HG03108 (cell line): ENCODE data around the gene KCNJ4.
"Not testable (repeated sequence)": the region's sequence is repeated elsewhere in the genome, so short reads cannot be mapped to it uniquely, and the experiment has no call there.

Source experiments
- ATAC-seq: cut with Tn5 transposase; IDR thresholded peaks from one replicate; pipeline ENCODE4 v1.9.1; 2021; ENCODE audit warnings: moderate library complexity; ENCODE audit not compliant: unreplicated experiment

The KCNJ4 gene

DNA sequence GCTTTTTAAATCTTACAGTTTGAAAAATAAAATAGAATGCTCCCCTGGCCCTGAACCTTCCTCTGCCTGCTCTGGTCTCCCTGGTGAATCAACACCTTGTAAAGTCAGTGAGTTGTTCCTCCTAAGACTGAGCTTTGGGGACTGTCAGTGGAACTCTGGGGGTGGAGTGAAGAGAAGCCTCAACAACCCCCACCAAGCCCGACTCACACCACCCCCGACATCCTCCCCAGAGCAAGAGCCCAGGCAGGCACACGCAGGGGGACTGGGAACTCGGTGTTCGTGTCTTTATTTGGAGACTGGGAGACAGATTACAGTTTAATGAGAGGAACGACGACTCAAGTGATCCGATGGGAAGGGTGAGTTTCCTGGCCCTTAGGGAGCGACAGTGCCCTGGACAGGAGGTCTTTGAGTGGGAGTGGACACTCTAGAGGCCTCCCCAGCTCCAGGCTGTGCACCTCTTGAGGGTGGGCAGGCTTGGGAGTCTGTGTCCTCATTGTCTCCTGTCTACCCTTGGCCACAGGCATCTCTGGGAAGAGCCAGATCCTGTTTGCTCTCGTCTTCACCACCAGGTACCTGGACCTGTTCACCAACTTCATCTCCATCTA is 19.1 kb upstream of the KCNJ4 start:
- no peak for ATAC-seq

DNA sequence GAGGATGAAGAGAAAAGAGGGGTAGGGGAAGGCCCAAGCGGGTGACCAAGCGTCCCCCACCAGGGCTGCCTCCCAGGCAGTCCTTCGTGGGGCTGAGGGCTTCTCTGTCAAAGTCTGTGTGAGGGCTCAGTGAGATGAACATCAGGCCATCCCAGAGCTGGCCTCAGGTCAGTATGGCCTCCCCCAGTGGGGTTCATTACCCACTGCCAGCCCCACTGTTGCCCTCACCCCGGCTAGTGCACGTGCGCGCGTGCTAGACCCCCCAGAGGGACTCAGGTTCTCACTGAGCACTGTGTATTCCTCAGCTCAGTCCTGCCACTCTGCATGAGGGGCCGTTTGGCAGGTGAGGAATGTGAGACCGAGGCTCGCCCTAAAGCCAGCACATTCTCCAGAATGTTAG is 16.2 kb upstream of the KCNJ4 start:
- ATAC-seq = no peak

GRCh38 chr22:38470179-38470578 is 15.2 kb upstream of the KCNJ4 start:
- ATAC-seq = not testable (repeated sequence)

GRCh38 chr22:38469306-38469781 is 14.3 kb upstream of the KCNJ4 start:
- no peak for ATAC-seq

DNA sequence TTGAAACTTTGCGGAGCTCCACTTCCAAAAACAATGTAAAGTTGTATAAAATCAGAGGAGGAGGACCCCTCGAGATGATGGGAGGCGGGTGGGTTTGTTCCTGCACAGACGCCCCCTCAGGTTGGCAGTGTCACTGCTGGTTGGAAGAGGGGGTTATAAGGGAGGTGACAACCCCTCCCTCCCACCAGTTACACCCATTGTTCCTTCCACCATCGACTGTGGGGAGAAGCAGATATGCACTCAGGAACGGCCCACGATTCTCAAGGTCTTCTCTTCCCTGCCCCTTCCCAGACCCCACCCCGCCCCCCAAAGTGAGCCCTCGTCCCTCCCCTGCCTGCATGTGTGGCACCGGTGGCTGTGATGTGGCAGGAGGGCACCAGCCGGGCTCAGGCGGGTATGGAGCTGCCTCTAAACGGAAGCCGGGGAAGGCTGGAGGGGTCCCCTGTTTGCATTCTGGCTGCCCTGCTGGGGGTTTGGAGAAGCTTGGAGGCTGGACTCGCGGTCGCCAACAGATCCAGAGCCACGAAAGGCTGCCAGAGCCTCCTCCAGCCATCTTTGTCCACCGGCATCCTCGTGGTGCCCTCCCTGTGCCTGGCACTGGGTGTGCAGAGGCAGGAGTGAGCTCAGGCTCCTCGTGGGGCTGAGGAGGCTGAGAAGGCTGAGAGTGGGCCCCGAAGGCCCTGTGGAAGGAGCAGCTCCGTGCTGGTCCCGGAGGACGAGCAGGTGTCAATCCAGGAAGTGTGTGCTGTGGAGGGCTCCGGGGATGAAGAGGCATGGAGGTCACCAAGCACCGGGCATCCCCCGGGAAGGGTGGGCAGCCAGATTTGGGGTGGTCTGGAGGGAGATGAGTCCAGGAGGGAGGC is 13.7 kb upstream of the KCNJ4 start:
- ATAC-seq = no peak

GRCh38 chr22:38467904-38468442 is 13.0 kb upstream of the KCNJ4 start, which contains the start of gene KDELR3:
KDELR3 (plus strand) TSS chr22:38468096; CDS start chr22:38468234, 138 bp downstream.
- no peak for ATAC-seq

DNA sequence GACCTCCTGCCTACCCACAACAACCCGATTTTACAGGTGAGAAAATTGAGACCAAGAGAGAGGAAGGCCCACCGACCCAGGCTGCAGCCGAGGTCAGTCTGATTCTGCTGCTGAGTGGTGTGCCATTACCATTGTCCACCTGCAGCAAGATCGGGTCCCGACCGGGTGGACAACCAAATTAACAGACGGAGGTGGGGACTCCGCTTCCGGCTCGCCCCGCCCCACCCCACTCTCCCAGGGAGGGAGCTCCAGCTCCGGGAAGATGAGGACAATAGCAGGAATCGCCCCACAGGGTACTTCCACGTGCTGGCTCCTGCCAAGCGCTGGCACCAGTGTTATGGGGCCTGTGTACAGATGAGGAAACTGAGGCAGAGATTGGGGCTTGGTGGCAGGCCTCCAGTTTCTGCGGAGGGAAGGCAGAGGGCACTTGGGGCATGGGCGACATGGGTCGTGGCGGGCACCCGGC is 12.5 kb upstream of the KCNJ4 start:
- no peak for ATAC-seq

GRCh38 chr22:38465673-38466490 is 10.9 kb upstream of the KCNJ4 start:
- no peak for ATAC-seq

GRCh38 chr22:38464992-38465672 is 10.1 kb upstream of the KCNJ4 start:
- ATAC-seq = no peak

- no peak for ATAC-seq
Measured at GRCh38 chr22:38462960-38463784, 8.2 kb upstream of the KCNJ4 start.

DNA sequence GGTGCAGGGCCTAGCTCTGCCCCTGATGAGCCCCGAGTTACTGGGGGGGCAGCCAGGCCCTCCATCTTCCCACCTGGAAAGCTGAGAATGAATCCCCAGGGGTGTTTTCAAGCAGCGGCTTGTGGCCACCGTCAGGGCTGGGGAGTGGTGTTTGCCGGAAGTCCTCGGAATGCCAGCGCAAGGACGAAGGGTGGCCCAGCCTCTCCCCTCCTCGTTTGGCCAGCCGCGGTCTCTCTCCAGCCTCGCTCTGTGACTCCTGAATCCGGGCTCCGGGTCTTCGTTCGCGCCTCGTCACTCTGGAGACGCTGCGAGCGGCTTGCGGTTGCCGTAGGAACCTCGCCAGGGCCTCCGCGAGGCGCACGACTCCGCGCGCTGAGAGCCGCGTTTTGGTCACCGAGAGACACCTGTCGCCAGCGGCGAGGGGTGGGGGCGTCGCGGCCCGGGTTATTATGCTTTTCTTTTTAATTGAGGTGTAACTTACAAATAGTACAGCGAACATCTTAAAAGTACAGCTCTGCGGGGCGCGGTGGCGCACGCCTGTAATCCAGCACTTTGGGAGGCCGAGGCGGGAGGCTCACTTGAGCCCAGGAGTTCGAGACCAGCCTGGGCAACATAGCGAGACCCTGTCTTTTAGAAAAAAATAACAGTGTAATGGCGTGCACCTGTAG is 6.5 kb upstream of the KCNJ4 start:
- no peak for ATAC-seq

GRCh38 chr22:38461057-38461413 is 6.0 kb upstream of the KCNJ4 start:
- ATAC-seq = no peak

DNA sequence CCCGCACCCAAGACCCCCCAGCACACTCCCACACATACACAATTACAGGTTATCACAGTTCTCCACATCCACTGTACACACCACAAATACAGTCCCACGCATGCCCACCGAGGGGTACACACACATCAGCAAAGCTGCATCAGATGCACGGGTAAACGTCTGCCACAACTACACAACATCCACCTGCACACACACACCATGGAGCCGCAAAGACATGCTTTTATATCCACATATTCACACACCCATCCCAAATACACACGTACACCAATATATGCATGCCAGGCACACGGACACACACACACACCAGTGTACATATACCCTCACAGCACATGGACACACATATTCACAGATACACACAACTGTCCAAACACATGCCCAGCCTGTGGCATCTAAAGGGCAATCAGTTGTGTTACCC is 5.4 kb upstream of the KCNJ4 start:
- no peak for ATAC-seq

GRCh38 chr22:38456841-38457699 is 2.1 kb upstream of the KCNJ4 start:
- ATAC-seq = no peak

GRCh38 chr22:38456272-38456835 is 1.4 kb upstream of the KCNJ4 start:
- ATAC-seq = no peak

DNA sequence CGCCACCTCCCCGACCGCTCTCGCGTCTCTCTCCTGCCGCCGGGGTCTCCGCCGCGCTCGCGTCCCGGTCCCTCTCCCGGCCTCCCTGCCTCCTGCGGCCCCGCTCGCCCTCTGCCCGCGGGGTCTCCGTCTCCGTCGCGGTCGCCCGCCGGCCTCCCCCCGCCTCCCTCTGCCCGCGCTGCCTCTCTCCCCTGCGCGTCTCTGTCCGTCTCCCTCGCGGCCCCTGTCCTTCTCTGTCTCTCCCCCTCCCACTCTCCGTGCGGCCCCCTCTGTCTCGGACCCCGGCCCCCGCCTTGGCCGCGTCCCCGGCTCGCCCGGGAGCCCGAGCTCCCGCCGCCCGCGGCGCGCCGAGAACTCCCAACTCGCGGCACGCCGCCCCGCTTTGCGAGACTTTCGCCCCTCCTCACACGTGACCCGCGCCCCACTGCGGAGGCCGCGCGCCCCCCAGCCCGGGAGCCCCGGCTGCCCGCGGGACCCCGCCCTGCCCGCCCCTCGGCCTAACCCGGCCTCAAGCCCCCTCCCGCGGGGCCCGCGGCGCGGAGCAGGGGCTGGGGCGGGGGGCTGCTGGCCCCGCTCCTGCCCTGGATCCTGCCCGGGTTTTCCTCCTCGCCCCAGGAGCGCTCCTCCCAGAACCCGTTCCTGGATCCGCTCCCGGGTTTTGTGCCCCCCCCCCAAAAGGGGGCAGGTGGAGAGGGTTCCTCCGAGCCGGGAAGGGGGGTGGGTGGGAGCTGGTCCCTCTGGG is 702 bp upstream of the KCNJ4 start:
- ATAC-seq = no peak
